BLaER1 (cell line): ENCODE data around the gene ERH.

Experiments used
- H3K27ac ChIP-seq: shearing (Covaris generic); formaldehyde crosslinking; 2 replicates; pipeline ENCODE4 v1.8.1; 2022
- H3K27me3 ChIP-seq: shearing (Covaris generic); formaldehyde crosslinking; 2 replicates; pipeline ENCODE4 v1.8.1; 2022
- H3K36me3 ChIP-seq: shearing (Covaris generic); formaldehyde crosslinking; 2 replicates; pipeline ENCODE4 v1.8.1; 2022
- H3K4me1 ChIP-seq: shearing (Covaris generic); formaldehyde crosslinking; 2 replicates; pipeline ENCODE4 v1.8.1; 2022
- H3K4me2 ChIP-seq: shearing (Covaris generic); formaldehyde crosslinking; 2 replicates; pipeline ENCODE4 v1.8.1; 2022
- H3K4me3 ChIP-seq: shearing (Covaris generic); formaldehyde crosslinking; 2 replicates; pipeline ENCODE4 v1.8.1; 2022
- H3K9ac ChIP-seq: shearing (Covaris generic); formaldehyde crosslinking; 2 replicates; pipeline ENCODE4 v1.8.1; 2022
- H3K9me3 ChIP-seq: shearing (Covaris generic); formaldehyde crosslinking; 2 replicates; pipeline ENCODE4 v1.8.1; 2022
- H4K20me1 ChIP-seq: shearing (Covaris generic); formaldehyde crosslinking; 2 replicates; pipeline ENCODE4 v1.8.1; 2022
- Cebpa-rat ChIP-seq: shearing (Covaris generic); IDR thresholded peaks from 2 replicates; pipeline ENCODE4 v1.8.1; 2022

The ERH gene

GRCh38 chr14:69373104-69373503, 25.0 kb downstream of the ERH start:
- Histone ChIP-seq H3K9me3 (peaks cover 23% of the 10 kb centered on the region), H3K27me3 (no peaks in the 10 kb centered on the region), H3K4me3 (no peak overlapping the region), H3K4me1 (no peaks in the 10 kb centered on the region), H3K4me2 (no peak overlapping the region), H3K27ac (no peak overlapping the region), H4K20me1 (peaks cover 15% of the 10 kb centered on the region; the same call in 1 of the 2 replicates), H3K36me3 (peaks cover 67% of the 10 kb centered on the region), H3K9ac (no peak overlapping the region)
- no peak for TF ChIP-seq Cebpa-rat

GRCh38 chr14:69372146-69372545, 26.0 kb downstream of the ERH start:
- peaks cover 23% of the 10 kb centered on the region for H3K9me3 ChIP-seq
- peaks cover 6% of the 10 kb centered on the region; the same call in 1 of the 2 replicates for H4K20me1 ChIP-seq
- H3K4me3 ChIP-seq: no peak overlapping the region
- no peaks in the 10 kb centered on the region for H3K4me1 ChIP-seq
- no peak overlapping the region for H3K4me2 ChIP-seq
- H3K36me3 ChIP-seq: peaks cover 58% of the 10 kb centered on the region
- no peak for TF ChIP-seq Cebpa-rat
- no peak overlapping the region for H3K27ac ChIP-seq
- no peaks in the 10 kb centered on the region for H3K27me3 ChIP-seq
- no peak overlapping the region for H3K9ac ChIP-seq

GRCh38 chr14:69370061-69370460, 28.0 kb downstream of the ERH start:
- Histone ChIP-seq H3K36me3 (peaks cover 37% of the 10 kb centered on the region), H3K4me2 (no peak overlapping the region), H3K27ac (no peak overlapping the region), H4K20me1 (no peaks in the 10 kb centered on the region), H3K9ac (no peak overlapping the region), H3K27me3 (no peaks in the 10 kb centered on the region), H3K9me3 (0 out of 2 replicates have a peak, but pooled peaks cover 2% of the 10 kb centered on the region), H3K4me1 (no peaks in the 10 kb centered on the region), H3K4me3 (no peak overlapping the region)
- no peak for TF ChIP-seq Cebpa-rat

GRCh38 chr14:69368381-69368780, 29.7 kb downstream of the ERH start:
- Histone ChIP-seq H3K4me1 (no peaks in the 10 kb centered on the region), H3K27ac (no peak overlapping the region), H4K20me1 (no peaks in the 10 kb centered on the region), H3K4me2 (no peak overlapping the region), H3K9ac (no peak overlapping the region), H3K27me3 (no peaks in the 10 kb centered on the region), H3K9me3 (no peaks in the 10 kb centered on the region), H3K4me3 (no peak overlapping the region), H3K36me3 (peaks cover 23% of the 10 kb centered on the region)
- TF ChIP-seq Cebpa-rat: no peak

GRCh38 chr14:69366761-69367160, 31.3 kb downstream of the ERH start:
- Histone ChIP-seq H3K4me3 (no peak overlapping the region), H3K27ac (no peak overlapping the region), H3K9ac (no peak overlapping the region), H3K9me3 (no peaks in the 10 kb centered on the region), H3K4me1 (no peaks in the 10 kb centered on the region), H4K20me1 (no peaks in the 10 kb centered on the region), H3K27me3 (no peaks in the 10 kb centered on the region), H3K4me2 (no peak overlapping the region), H3K36me3 (peaks cover 9% of the 10 kb centered on the region; the same call in 1 of the 2 replicates)
- TF ChIP-seq Cebpa-rat: no peak

- H3K4me1 ChIP-seq: no peaks in the 10 kb centered on the region; the same call in 1 of the 2 replicates
- H3K27ac ChIP-seq: no peak overlapping the region
- TF ChIP-seq Cebpa-rat: no peak
- no peak overlapping the region for H3K4me3 ChIP-seq
- no peaks in the 10 kb centered on the region for H3K9me3 ChIP-seq
- no peak overlapping the region for H3K4me2 ChIP-seq
- peaks cover 7% of the 10 kb centered on the region; the same call in 1 of the 2 replicates for H3K36me3 ChIP-seq
- no peaks in the 10 kb centered on the region for H4K20me1 ChIP-seq
- no peak overlapping the region for H3K9ac ChIP-seq
- no peaks in the 10 kb centered on the region for H3K27me3 ChIP-seq
Observed at GRCh38 chr14:69366069-69366468, 32.0 kb downstream of the ERH start.

- Histone ChIP-seq H3K27me3 (no peaks in the 10 kb centered on the region), H3K36me3 (no peaks in the 10 kb centered on the region), H3K4me2 (no peak overlapping the region), H3K4me1 (peaks cover 8% of the 10 kb centered on the region; the same call in 1 of the 2 replicates), H3K4me3 (no peak overlapping the region), H3K9me3 (no peaks in the 10 kb centered on the region), H4K20me1 (no peaks in the 10 kb centered on the region), H3K9ac (no peak overlapping the region), H3K27ac (no peak overlapping the region)
- no peak for TF ChIP-seq Cebpa-rat
Observed at GRCh38 chr14:69364378-69364777, 33.7 kb downstream of the ERH start.

GRCh38 chr14:69363964-69364363, 34.1 kb downstream of the ERH start:
- H3K27ac ChIP-seq: no peak overlapping the region
- no peaks in the 10 kb centered on the region for H3K36me3 ChIP-seq
- H3K27me3 ChIP-seq: no peaks in the 10 kb centered on the region
- H3K4me1 ChIP-seq: peaks cover 8% of the 10 kb centered on the region; the same call in 1 of the 2 replicates
- no peak overlapping the region for H3K4me3 ChIP-seq
- no peak for TF ChIP-seq Cebpa-rat
- no peaks in the 10 kb centered on the region for H4K20me1 ChIP-seq
- H3K4me2 ChIP-seq: no peak overlapping the region
- no peak overlapping the region for H3K9ac ChIP-seq
- no peaks in the 10 kb centered on the region for H3K9me3 ChIP-seq

- no peak overlapping the region for H3K27ac ChIP-seq
- TF ChIP-seq Cebpa-rat: no peak
Observed at GRCh38 chr14:69363055-69363454, 35.0 kb downstream of the ERH start.

GRCh38 chr14:69360438-69361108, 37.5 kb downstream of the ERH start:
- no peak overlapping the region for H3K9ac ChIP-seq
- H3K4me2 ChIP-seq: no peak overlapping the region
- no peaks in the 10 kb centered on the region for H3K36me3 ChIP-seq
- no peaks in the 10 kb centered on the region for H4K20me1 ChIP-seq
- no peaks in the 10 kb centered on the region for H3K9me3 ChIP-seq
- no peak for TF ChIP-seq Cebpa-rat
- no peak overlapping the region for H3K4me3 ChIP-seq
- no peak overlapping the region for H3K27ac ChIP-seq
- H3K27me3 ChIP-seq: no peaks in the 10 kb centered on the region
- H3K4me1 ChIP-seq: peaks cover 17% of the 10 kb centered on the region

More at GRCh38 chr14:69363055-69363454, 35.0 kb downstream of the ERH start:
- no peaks in the 10 kb centered on the region for H4K20me1 ChIP-seq
- H3K4me1 ChIP-seq: peaks cover 15% of the 10 kb centered on the region
- no peak overlapping the region for H3K4me3 ChIP-seq
- no peaks in the 10 kb centered on the region for H3K36me3 ChIP-seq
- no peaks in the 10 kb centered on the region for H3K27me3 ChIP-seq
- no peak overlapping the region for H3K9ac ChIP-seq
- H3K4me2 ChIP-seq: no peak overlapping the region
- H3K9me3 ChIP-seq: no peaks in the 10 kb centered on the region

GRCh38 chr14:69358966-69359365, 39.1 kb downstream of the ERH start:
- TF ChIP-seq Cebpa-rat: no peak
- Histone ChIP-seq H3K36me3 (no peaks in the 10 kb centered on the region), H3K27ac (no peak overlapping the region), H3K27me3 (no peaks in the 10 kb centered on the region), H3K9me3 (no peaks in the 10 kb centered on the region), H3K4me2 (no peak overlapping the region), H4K20me1 (no peaks in the 10 kb centered on the region), H3K9ac (no peak overlapping the region), H3K4me1 (peaks cover 33% of the 10 kb centered on the region), H3K4me3 (no peak overlapping the region)
